Trophoblast cell (in vitro differentiated cells and primary cell): Measurements from ENCODE around the gene HDAC7.

Experiments
- DNase-seq, 2 donors: peaks; one replicate each; pipeline ENCODE4 v3.0.0-alpha.2; 2016
- H2AFZ ChIP-seq: 2 replicates; pipeline ENCODE4 v1.6.1; 2013; ENCODE audit warnings: low read length, moderate library complexity, mild to moderate bottlenecking; ENCODE audit not compliant: insufficient read depth, poor library complexity
- H2AK5ac ChIP-seq: 2 replicates; pipeline ENCODE4 v1.6.1; 2013; ENCODE audit warnings: mild to moderate bottlenecking, low read length
- H2BK120ac ChIP-seq: 2 replicates; pipeline ENCODE4 v1.6.1; 2013; ENCODE audit warnings: low read length, mild to moderate bottlenecking, moderate library complexity; ENCODE audit not compliant: insufficient read depth, poor library complexity
- H2BK12ac ChIP-seq: 2 replicates; pipeline ENCODE4 v1.6.1; 2013; ENCODE audit warnings: mild to moderate bottlenecking, low read length, moderate library complexity
- H2BK5ac ChIP-seq: 2 replicates; pipeline ENCODE4 v1.6.1; 2013; ENCODE audit warnings: low read length, low read depth, moderate library complexity, mild to moderate bottlenecking; ENCODE audit not compliant: poor library complexity
- H3K14ac ChIP-seq: 2 replicates; pipeline ENCODE4 v1.6.1; 2013; ENCODE audit warnings: mild to moderate bottlenecking, low read length
- H3K18ac ChIP-seq: 2 replicates; pipeline ENCODE4 v1.6.1; 2013; ENCODE audit warnings: mild to moderate bottlenecking, low read length
- H3K23ac ChIP-seq: 2 replicates; pipeline ENCODE4 v1.6.1; 2013; ENCODE audit warnings: low read length
- H3K27ac ChIP-seq: 2 replicates; pipeline ENCODE4 v1.5.1; 2013; ENCODE audit warnings: low read depth, mild to moderate bottlenecking, inconsistent platforms, low read length, moderate library complexity
- H3K27me3 ChIP-seq: 2 replicates; pipeline ENCODE4 v1.6.1; 2013; ENCODE audit warnings: inconsistent platforms, mild to moderate bottlenecking, low read length, moderate library complexity; ENCODE audit not compliant: insufficient read depth
- H3K36me3 ChIP-seq, 2 experiments: 1 replicate in 1 of 2; 2 replicates in 1 of 2; pipeline ENCODE4 v1.6.1; 2013; ENCODE audit warnings: low read length in 2 of 2, mild to moderate bottlenecking in 2 of 2, moderate library complexity in 1 of 2; ENCODE audit not compliant: insufficient read depth in 2 of 2, control insufficient read depth in 1 of 2
- H3K4ac ChIP-seq: 2 replicates; pipeline ENCODE4 v1.6.1; 2013; ENCODE audit warnings: low read depth, mild to moderate bottlenecking, low read length, moderate library complexity
- H3K4me1 ChIP-seq, 2 experiments: 1 replicate in 1 of 2; 2 replicates in 1 of 2; pipeline ENCODE4 v1.6.1; 2013; ENCODE audit warnings: low read length in 2 of 2, mild to moderate bottlenecking in 2 of 2, moderate library complexity in 1 of 2; ENCODE audit not compliant: insufficient read depth in 2 of 2, control insufficient read depth in 1 of 2
- H3K4me2 ChIP-seq: 2 replicates; pipeline ENCODE4 v1.6.1; 2013; ENCODE audit warnings: inconsistent platforms, mild to moderate bottlenecking, low read length, moderate library complexity
- H3K4me3 ChIP-seq: 2 replicates; pipeline ENCODE4 v1.5.1; 2013; ENCODE audit warnings: mild to moderate bottlenecking, low read depth, low read length, inconsistent platforms
- H3K79me1 ChIP-seq: one replicate; pipeline ENCODE4 v1.6.1; 2013; ENCODE audit warnings: low read length
- H3K79me2 ChIP-seq: 2 replicates; pipeline ENCODE4 v1.6.1; 2013; ENCODE audit warnings: low read length, mild to moderate bottlenecking; ENCODE audit not compliant: control insufficient read depth, insufficient read depth, poor library complexity
- H3K9ac ChIP-seq: 2 replicates; pipeline ENCODE4 v1.6.1; 2013; ENCODE audit warnings: mild to moderate bottlenecking, low read length
- H3K9me3 ChIP-seq: 2 replicates; pipeline ENCODE4 v1.6.1; 2013; ENCODE audit warnings: low read depth, mild to moderate bottlenecking, control low read depth, inconsistent platforms, low read length; ENCODE audit not compliant: insufficient read depth
- H4K12ac ChIP-seq: 2 replicates; pipeline ENCODE4 v1.6.1; 2013; ENCODE audit warnings: low read depth, mild to moderate bottlenecking, low read length, moderate library complexity
- H4K8ac ChIP-seq: 2 replicates; pipeline ENCODE4 v1.6.1; 2013; ENCODE audit warnings: low read depth, mild to moderate bottlenecking, low read length, moderate library complexity
- H4K91ac ChIP-seq: one replicate; pipeline ENCODE4 v1.6.1; 2013; ENCODE audit warnings: low read depth, mild to moderate bottlenecking, low read length, moderate library complexity
- WGBS: extraction: QIAGEN DNeasy Blood & Tissue Kit; methylation state at CpG from one replicate; pipeline ENCODE4 v1.1.7; 2013; ENCODE audit warnings: missing lambda C conversion rate; ENCODE audit not compliant: insufficient read length, insufficient coverage; ENCODE audit errors: extremely low coverage; 5-methylcytosine and 5-hydroxymethylcytosine counted together

Gene HDAC7

DNA sequence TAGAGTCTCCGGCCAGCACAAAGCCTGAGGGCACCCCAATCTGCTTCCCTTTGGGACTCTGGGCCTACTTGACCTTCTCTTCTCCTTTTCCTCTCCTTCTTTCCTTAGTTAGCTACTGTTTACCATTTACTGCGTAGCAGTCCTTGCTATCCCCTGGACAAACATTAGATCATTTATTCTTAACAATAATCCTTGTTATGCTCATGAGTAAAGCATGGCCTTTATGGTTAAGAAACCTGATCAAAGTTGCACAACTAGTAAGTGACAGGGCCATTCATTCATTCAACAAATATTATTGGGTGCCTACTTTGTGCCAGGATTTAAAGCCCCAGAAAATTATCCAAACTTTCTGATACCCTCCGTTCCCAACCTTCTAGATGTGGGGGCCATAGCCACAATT lies 3.2 kb upstream of the HDAC7 start:
- Histone ChIP-seq H3K23ac (no peak overlapping the region), H3K14ac (peak overlapping the region; percentile 64)
- WGBS = no CpG with 5 or more reads among the region's 3 CpGs

DNA sequence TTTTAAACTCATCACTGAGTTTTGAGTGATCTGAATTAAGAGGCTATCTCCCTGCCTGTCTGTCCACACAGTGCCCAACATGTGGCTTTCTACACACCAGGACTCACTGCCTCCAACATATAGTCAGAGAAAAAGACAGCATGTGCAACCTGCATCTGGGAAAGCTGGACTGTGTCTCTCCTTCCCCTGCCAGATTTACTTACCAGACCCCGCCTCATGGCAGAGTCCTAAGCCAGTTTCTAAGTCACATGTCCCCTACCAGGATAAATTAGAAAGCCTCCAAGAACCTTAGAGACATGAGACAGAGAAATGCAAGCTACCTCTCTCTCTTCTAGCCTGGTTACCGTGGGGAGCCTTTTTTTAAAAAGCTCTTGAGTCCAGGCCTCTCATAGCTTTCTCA lies 2.7 kb upstream of the HDAC7 start:
- Histone ChIP-seq H3K27me3 (no peaks in the 10 kb centered on the region), H3K9ac (no peak overlapping the region), H4K12ac (no peak overlapping the region), H2AK5ac (no peak overlapping the region), H4K91ac (peak overlapping the region; percentile 61), H3K4ac (no peak overlapping the region), H2BK12ac (peak overlapping the region; percentile 80), H4K8ac (no peak overlapping the region), H3K4me3 (no peak overlapping the region), H3K79me1 (peaks cover 35% of the 10 kb centered on the region), H3K18ac (peak overlapping the region; percentile 9), H2BK120ac (peak overlapping the region; percentile 76), H3K9me3 (no peaks in the 10 kb centered on the region), H2BK5ac (peak overlapping the region; percentile 22), H3K4me2 (no peak overlapping the region), H3K14ac (peak overlapping the region; percentile 64), H3K27ac (peak overlapping the region; percentile 98), H3K36me3 (peaks cover 3 to 5% of the 10 kb centered on the region in 2 experiments), H3K4me1 (peaks cover 26 to 38% of the 10 kb centered on the region in 2 experiments), H3K23ac (no peak overlapping the region), H3K79me2 (peaks cover 31% of the 10 kb centered on the region), H2AFZ (no peak overlapping the region)
- no peak for DNase-seq
- no CpG with 5 or more reads among the region's 2 CpGs for WGBS

More for the DNA sequence above, 3.2 kb upstream of the HDAC7 start:
- no peak for DNase-seq
- H3K27ac ChIP-seq = no peak overlapping the region
- H3K79me1 ChIP-seq = peaks cover 33% of the 10 kb centered on the region
- H3K9ac ChIP-seq = no peak overlapping the region
- H3K36me3 ChIP-seq = peaks cover 0 to 5% of the 10 kb centered on the region in 2 experiments
- H3K4ac ChIP-seq = peak overlapping the region; percentile 15
- H2AFZ ChIP-seq = no peak overlapping the region
- H4K8ac ChIP-seq = no peak overlapping the region
- H3K4me1 ChIP-seq = peaks cover 24 to 33% of the 10 kb centered on the region in 2 experiments
- H2BK120ac ChIP-seq = peak overlapping the region; percentile 76
- H4K12ac ChIP-seq = no peak overlapping the region
- peak overlapping the region; percentile 44 for H2AK5ac ChIP-seq
- H3K27me3 ChIP-seq = no peaks in the 10 kb centered on the region
- no peak overlapping the region for H3K4me2 ChIP-seq
- peak overlapping the region; percentile 81 for H2BK12ac ChIP-seq
- no peak overlapping the region for H3K18ac ChIP-seq
- H3K4me3 ChIP-seq = no peak overlapping the region
- peaks cover 27% of the 10 kb centered on the region for H3K79me2 ChIP-seq
- H2BK5ac ChIP-seq = peak overlapping the region; percentile 9
- H4K91ac ChIP-seq = peak overlapping the region; percentile 61
- H3K9me3 ChIP-seq = no peaks in the 10 kb centered on the region

DNA sequence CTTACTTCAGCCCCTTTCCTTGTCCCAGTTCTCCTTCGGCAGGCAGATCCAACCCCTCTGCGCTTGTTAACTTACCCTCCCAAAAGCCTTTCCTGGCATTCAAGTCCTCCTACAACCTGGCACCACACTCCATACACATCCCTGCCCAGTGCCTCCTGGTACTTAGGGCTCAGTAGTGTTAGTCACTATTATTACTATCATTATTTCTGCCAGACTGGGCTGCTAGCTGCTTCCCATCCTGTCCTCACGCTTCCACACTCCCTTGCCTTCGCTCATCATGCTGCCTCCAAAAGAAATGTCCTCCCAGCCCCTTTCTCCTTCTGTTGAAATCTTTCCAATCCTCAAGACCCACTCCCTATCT lies 1.6 kb upstream of the HDAC7 start:
- Histone ChIP-seq H2BK12ac (peak overlapping the region; percentile 99), H4K91ac (peak overlapping the region; percentile 98), H3K27ac (peak overlapping the region; percentile 98), H4K12ac (peak overlapping the region; percentile 70), H3K4me1 (peaks cover 35 to 48% of the 10 kb centered on the region in 2 experiments), H3K14ac (peak overlapping the region; percentile 98), H3K4me2 (peak overlapping the region; percentile 37), H3K4me3 (no peak overlapping the region), H3K9ac (no peak overlapping the region), H3K27me3 (no peaks in the 10 kb centered on the region), H2AFZ (peak overlapping the region; percentile 81), H2AK5ac (peak overlapping the region; percentile 94), H3K79me2 (peaks cover 39% of the 10 kb centered on the region), H3K9me3 (no peaks in the 10 kb centered on the region), H4K8ac (peak overlapping the region; percentile 91), H3K36me3 (peaks cover 4 to 5% of the 10 kb centered on the region in 2 experiments), H3K23ac (no peak overlapping the region), H2BK120ac (peak overlapping the region; percentile 99), H3K79me1 (peaks cover 39% of the 10 kb centered on the region), H3K18ac (peak overlapping the region; percentile 97), H2BK5ac (peak overlapping the region; percentile 99), H3K4ac (peak overlapping the region; percentile 93)
- DNase-seq = no peak
- WGBS = no CpG with 5 or more reads among the region's 4 CpGs

- peaks cover 35 to 50% of the 10 kb centered on the region in 2 experiments for H3K4me1 ChIP-seq
- H2BK5ac ChIP-seq = peak overlapping the region; percentile 99
- H3K27ac ChIP-seq = peak overlapping the region; percentile 99
- H4K8ac ChIP-seq = peak overlapping the region; percentile 91
- WGBS = 80% methylated on average over 1 of the region's 17 CpGs
- peak overlapping the region; percentile 70 for H4K12ac ChIP-seq
- peak overlapping the region; percentile 99 for H4K91ac ChIP-seq
- H3K4me2 ChIP-seq = peak overlapping the region; percentile 98
- H3K14ac ChIP-seq = peak overlapping the region; percentile 98
- H3K18ac ChIP-seq = peak overlapping the region; percentile 97
- H2AK5ac ChIP-seq = peak overlapping the region; percentile 94
- H3K27me3 ChIP-seq = no peaks in the 10 kb centered on the region
- peak overlapping the region; percentile 93 for H3K4ac ChIP-seq
- H3K4me3 ChIP-seq = no peak overlapping the region
- peak overlapping the region; percentile 81 for H2AFZ ChIP-seq
- no peak overlapping the region for H3K9ac ChIP-seq
- peaks cover 4 to 5% of the 10 kb centered on the region in 2 experiments for H3K36me3 ChIP-seq
- H3K9me3 ChIP-seq = no peaks in the 10 kb centered on the region
- peak overlapping the region; percentile 99 for H2BK12ac ChIP-seq
- DNase-seq = peak; percentile 81 to 82
- H3K23ac ChIP-seq = no peak overlapping the region
- peaks cover 39% of the 10 kb centered on the region for H3K79me2 ChIP-seq
- H2BK120ac ChIP-seq = peak overlapping the region; percentile 99
- H3K79me1 ChIP-seq = peaks cover 39% of the 10 kb centered on the region
Observed at GRCh38 chr12:47820631-47821345, 1.1 kb upstream of the HDAC7 start.
